Measurements from ENCODE around the gene SURF4.

SURF4 gene

DNA sequence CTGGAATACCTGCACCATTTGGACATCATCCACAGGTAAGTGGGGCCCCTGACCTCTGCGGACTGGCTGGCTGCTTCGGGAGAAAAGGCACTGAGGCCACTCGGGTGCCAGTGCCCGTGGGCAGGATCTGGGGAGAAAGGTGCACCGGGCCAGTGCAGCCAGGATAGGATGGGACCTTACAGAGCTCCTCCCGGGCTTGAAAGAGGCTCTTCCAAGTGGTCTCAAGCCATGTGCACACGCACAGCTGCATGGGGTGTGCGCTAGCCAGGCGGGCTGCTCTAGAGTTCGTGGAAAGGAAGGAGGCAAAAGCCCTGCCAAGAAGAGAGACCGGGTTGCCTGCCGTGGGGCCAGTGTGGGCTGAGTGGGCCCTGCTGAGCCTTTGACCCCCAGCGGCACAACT lies 13.7 kb upstream of the SURF4 start:
- no peak overlapping the region for H3K4me2 ChIP-seq (ENCODE audit: low read length)
- no peaks in the 10 kb centered on the region for H3K4me1 ChIP-seq (ENCODE audit: control insufficient read depth, low read length)
- no peaks in the 10 kb centered on the region for H3K36me3 ChIP-seq (ENCODE audit: control insufficient read depth, low read length)
- TF ChIP-seq, protein P1, sequence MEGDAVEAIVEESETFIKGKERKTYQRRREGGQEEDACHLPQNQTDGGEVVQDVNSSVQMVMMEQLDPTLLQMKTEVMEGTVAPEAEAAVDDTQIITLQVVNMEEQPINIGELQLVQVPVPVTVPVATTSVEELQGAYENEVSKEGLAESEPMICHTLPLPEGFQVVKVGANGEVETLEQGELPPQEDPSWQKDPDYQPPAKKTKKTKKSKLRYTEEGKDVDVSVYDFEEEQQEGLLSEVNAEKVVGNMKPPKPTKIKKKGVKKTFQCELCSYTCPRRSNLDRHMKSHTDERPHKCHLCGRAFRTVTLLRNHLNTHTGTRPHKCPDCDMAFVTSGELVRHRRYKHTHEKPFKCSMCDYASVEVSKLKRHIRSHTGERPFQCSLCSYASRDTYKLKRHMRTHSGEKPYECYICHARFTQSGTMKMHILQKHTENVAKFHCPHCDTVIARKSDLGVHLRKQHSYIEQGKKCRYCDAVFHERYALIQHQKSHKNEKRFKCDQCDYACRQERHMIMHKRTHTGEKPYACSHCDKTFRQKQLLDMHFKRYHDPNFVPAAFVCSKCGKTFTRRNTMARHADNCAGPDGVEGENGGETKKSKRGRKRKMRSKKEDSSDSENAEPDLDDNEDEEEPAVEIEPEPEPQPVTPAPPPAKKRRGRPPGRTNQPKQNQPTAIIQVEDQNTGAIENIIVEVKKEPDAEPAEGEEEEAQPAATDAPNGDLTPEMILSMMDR (IDR thresholded peaks at IDR 0.05; ENCODE audit: low read depth, low read length, poor library complexity, severe bottlenecking): no peak
- TF ChIP-seq EZH2phosphoT487 (IDR thresholded peaks at IDR 0.05; ENCODE audit: borderline replicate concordance, low read length): no peak
- no peaks in the 10 kb centered on the region for H3K9me3 ChIP-seq (ENCODE audit: control insufficient read depth, insufficient read depth, low read length)
- no peaks in the 10 kb centered on the region for H3K27me3 ChIP-seq (ENCODE audit: control insufficient read depth, low read length)
- no peaks in the 10 kb centered on the region for H3K9me2 ChIP-seq (replicated peaks; ENCODE audit: control insufficient read depth, low read length)
- no peaks in the 10 kb centered on the region for H3F3A ChIP-seq (ENCODE audit: control insufficient read depth, insufficient read depth)
- no peaks in the 10 kb centered on the region for H3K79me2 ChIP-seq (ENCODE audit: control insufficient read depth, low read length)
- H4K20me1 ChIP-seq (ENCODE audit: control insufficient read depth, insufficient read depth, low read depth, low read length): no peaks in the 10 kb centered on the region
- no peak overlapping the region for H3K4me3 ChIP-seq (ENCODE audit: low read length)
- no peak overlapping the region for H3K27ac ChIP-seq (ENCODE audit: low read depth, low read length)

DNA sequence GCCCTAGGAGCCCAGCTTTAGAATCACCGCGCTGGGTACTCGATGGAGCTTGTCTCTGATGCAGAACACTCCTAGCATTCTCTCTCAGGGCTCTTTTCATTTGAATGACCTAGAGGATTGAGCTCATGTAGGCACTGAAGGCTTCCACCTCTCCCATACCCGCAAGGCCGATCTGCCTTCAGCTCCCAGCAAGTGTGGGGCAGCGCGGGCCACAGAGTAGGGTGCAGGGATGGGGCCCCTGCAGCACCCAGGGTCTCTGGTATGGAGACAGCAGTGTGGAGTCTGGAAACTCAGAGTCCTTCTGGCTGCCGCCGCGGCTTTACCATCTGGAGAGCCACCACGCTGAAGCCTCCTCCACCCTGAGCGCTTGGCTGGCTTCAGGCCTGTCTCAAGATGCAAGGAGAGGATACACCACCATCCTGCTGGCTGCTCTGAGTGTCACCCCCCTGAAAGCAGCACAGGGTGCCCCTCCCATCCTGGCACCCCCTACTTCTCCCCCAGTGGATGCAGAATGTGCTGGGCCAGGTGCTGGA lies 13.2 kb upstream of the SURF4 start:
- Histone ChIP-seq H4K20me1 (ENCODE audit: control insufficient read depth, insufficient read depth, low read depth, low read length) (no peaks in the 10 kb centered on the region), H3K27me3 (ENCODE audit: control insufficient read depth, low read length) (no peaks in the 10 kb centered on the region), H3K27ac (ENCODE audit: low read depth, low read length) (no peak overlapping the region), H3K79me2 (ENCODE audit: control insufficient read depth, low read length) (no peaks in the 10 kb centered on the region), H3K9me3 (ENCODE audit: control insufficient read depth, insufficient read depth, low read length) (no peaks in the 10 kb centered on the region), H3K4me1 (ENCODE audit: control insufficient read depth, low read length) (no peaks in the 10 kb centered on the region), H3K9me2 (replicated peaks; ENCODE audit: control insufficient read depth, low read length) (no peaks in the 10 kb centered on the region), H3K4me3 (ENCODE audit: low read length) (no peak overlapping the region), H3K4me2 (ENCODE audit: low read length) (no peak overlapping the region), H3K36me3 (ENCODE audit: control insufficient read depth, low read length) (no peaks in the 10 kb centered on the region), H3F3A (ENCODE audit: control insufficient read depth, insufficient read depth) (no peaks in the 10 kb centered on the region)
- TF ChIP-seq, protein P1 (IDR thresholded peaks at IDR 0.05; ENCODE audit: low read depth, low read length, poor library complexity, severe bottlenecking): no peak
- no peak for TF ChIP-seq EZH2phosphoT487 (IDR thresholded peaks at IDR 0.05; ENCODE audit: borderline replicate concordance, low read length)

DNA sequence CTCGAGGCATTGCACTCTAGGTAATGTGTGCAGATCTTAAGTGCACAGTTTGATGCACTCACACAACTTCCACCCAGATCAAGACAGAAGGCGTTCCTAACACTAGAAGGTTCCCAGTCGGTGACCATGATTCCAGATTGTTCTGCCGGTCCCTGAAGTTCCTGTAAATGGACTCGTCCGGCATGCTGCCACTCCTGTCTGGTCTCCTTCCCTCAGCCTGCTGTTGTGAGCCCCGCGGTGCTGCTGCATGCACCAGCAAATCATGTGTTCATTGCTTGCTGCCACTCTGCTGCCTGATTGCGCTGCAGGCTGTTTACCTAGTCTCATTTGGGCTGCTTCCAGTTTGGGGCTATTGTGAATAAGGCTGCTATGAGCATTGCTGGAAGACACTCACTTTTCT lies 11.8 kb upstream of the SURF4 start:
- Histone ChIP-seq H3K4me2 (ENCODE audit: low read length) (no peak overlapping the region), H3F3A (ENCODE audit: control insufficient read depth, insufficient read depth) (no peaks in the 10 kb centered on the region), H4K20me1 (ENCODE audit: control insufficient read depth, insufficient read depth, low read depth, low read length) (no peaks in the 10 kb centered on the region), H3K4me3 (ENCODE audit: low read length) (no peak overlapping the region), H3K36me3 (ENCODE audit: control insufficient read depth, low read length) (no peaks in the 10 kb centered on the region), H3K27ac (ENCODE audit: low read depth, low read length) (no peak overlapping the region), H3K4me1 (ENCODE audit: control insufficient read depth, low read length) (no peaks in the 10 kb centered on the region), H3K9me2 (replicated peaks; ENCODE audit: control insufficient read depth, low read length) (no peaks in the 10 kb centered on the region), H3K9me3 (ENCODE audit: control insufficient read depth, insufficient read depth, low read length) (peaks cover 6% of the 10 kb centered on the region; the same call in 1 of the 2 replicates), H3K79me2 (ENCODE audit: control insufficient read depth, low read length) (no peaks in the 10 kb centered on the region), H3K27me3 (ENCODE audit: control insufficient read depth, low read length) (no peaks in the 10 kb centered on the region)
- TF ChIP-seq EZH2phosphoT487 (IDR thresholded peaks at IDR 0.05; ENCODE audit: borderline replicate concordance, low read length): no peak
- TF ChIP-seq, protein P1 (IDR thresholded peaks at IDR 0.05; ENCODE audit: low read depth, low read length, poor library complexity, severe bottlenecking): no peak
